ENCODE data around the gene RNF220.

Gene RNF220

GRCh38 chr1:44678120-44678519 is 273.1 kb downstream of the RNF220 start:
- no peak for DNase-seq (ENCODE audit: extremely low read depth, low read depth)
- no peak overlapping the region for H3K4me3 ChIP-seq (replicated peaks; ENCODE audit: low read depth, low read length)
- no peak for TF ChIP-seq CTCF (IDR thresholded peaks at IDR 0.05; ENCODE audit: low read depth, low read length, missing control alignments)

GRCh38 chr1:44678626-44679025 is 273.6 kb downstream of the RNF220 start:
- no peak for TF ChIP-seq CTCF (IDR thresholded peaks at IDR 0.05; ENCODE audit: low read depth, low read length, missing control alignments)
- H3K4me3 ChIP-seq (replicated peaks; ENCODE audit: low read depth, low read length) = no peak overlapping the region
- no peak for DNase-seq (ENCODE audit: extremely low read depth, low read depth)

GRCh38 chr1:44679468-44679867 is 274.4 kb downstream of the RNF220 start:
- no peak overlapping the region for H3K4me3 ChIP-seq (replicated peaks; ENCODE audit: low read depth, low read length)
- no peak for DNase-seq (ENCODE audit: extremely low read depth, low read depth)

GRCh38 chr1:44681905-44682882 is 277.1 kb downstream of the RNF220 start:
- no peak for TF ChIP-seq CTCF (IDR thresholded peaks at IDR 0.05; ENCODE audit: low read depth, low read length, missing control alignments)
- no peak for DNase-seq (ENCODE audit: extremely low read depth, low read depth)
- H3K4me3 ChIP-seq (replicated peaks; ENCODE audit: low read depth, low read length) = no peak overlapping the region

More at GRCh38 chr1:44679468-44679867, 274.4 kb downstream of the RNF220 start:
- TF ChIP-seq CTCF (IDR thresholded peaks at IDR 0.05; ENCODE audit: low read depth, low read length, missing control alignments) = no peak

- H3K4me3 ChIP-seq (replicated peaks; ENCODE audit: low read depth, low read length) = no peak overlapping the region
- TF ChIP-seq CTCF (IDR thresholded peaks at IDR 0.05; ENCODE audit: low read depth, low read length, missing control alignments) = no peak
- no peak for DNase-seq (ENCODE audit: extremely low read depth, low read depth)
Measured at GRCh38 chr1:44682883-44683265, 277.8 kb downstream of the RNF220 start.

- no peak for TF ChIP-seq CTCF (IDR thresholded peaks at IDR 0.05; ENCODE audit: low read depth, low read length, missing control alignments)
- no peak for DNase-seq (ENCODE audit: extremely low read depth, low read depth)
- no peak overlapping the region for H3K4me3 ChIP-seq (replicated peaks; ENCODE audit: low read depth, low read length)
Measured at GRCh38 chr1:44684525-44684924, 279.5 kb downstream of the RNF220 start.

Measured in HFF-Myc (cell line).